ENCODE measurements around the gene FOXP2.

Gene FOXP2

DNA sequence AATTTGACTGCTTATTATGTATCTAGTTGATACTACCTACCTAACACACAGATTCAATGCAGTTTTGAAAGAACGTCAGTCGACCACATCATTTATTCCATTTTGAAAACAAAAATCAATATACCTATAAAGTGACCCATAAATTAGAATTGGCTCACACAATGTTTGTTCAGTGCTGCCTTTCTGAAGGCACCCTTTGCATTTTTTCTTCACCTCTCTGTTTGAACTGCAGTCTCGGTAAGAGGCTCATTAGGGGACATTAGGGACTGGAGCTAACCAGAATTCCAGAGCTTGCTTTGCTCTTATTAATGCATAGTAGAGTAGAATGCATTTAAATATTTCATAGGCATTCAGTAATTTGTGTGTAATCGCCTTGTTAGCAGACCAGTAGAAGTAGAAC is 234.1 kb downstream of the FOXP2 start:
- TF ChIP-seq, protein P1, sequence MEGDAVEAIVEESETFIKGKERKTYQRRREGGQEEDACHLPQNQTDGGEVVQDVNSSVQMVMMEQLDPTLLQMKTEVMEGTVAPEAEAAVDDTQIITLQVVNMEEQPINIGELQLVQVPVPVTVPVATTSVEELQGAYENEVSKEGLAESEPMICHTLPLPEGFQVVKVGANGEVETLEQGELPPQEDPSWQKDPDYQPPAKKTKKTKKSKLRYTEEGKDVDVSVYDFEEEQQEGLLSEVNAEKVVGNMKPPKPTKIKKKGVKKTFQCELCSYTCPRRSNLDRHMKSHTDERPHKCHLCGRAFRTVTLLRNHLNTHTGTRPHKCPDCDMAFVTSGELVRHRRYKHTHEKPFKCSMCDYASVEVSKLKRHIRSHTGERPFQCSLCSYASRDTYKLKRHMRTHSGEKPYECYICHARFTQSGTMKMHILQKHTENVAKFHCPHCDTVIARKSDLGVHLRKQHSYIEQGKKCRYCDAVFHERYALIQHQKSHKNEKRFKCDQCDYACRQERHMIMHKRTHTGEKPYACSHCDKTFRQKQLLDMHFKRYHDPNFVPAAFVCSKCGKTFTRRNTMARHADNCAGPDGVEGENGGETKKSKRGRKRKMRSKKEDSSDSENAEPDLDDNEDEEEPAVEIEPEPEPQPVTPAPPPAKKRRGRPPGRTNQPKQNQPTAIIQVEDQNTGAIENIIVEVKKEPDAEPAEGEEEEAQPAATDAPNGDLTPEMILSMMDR (IDR thresholded peaks at IDR 0.05; ENCODE audit: insufficient read depth, low read length, poor library complexity, severe bottlenecking) = no peak

DNA sequence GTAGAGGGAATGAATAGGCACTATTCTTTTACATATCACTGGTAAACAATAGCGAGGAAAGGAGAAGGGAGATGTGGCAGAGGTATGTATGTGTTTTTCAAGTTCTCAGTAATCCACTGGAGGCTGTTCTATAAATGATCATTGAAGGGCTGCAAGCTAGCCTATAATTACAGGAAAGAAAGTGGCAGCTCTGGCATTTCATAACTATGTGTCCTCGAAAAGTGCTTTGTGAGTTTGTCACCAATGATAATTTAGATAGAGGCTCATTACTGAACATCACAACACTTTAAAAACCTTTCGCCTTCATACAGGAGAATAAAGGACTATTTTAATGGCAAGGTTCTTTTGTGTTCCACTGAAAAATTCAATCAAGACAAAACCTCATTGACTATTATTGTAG is 235.1 kb downstream of the FOXP2 start:
- TF ChIP-seq, protein P1 (IDR thresholded peaks at IDR 0.05; ENCODE audit: insufficient read depth, low read length, poor library complexity, severe bottlenecking) = no peak
- no peaks in the 10 kb centered on the region for H3K36me3 ChIP-seq (ENCODE audit: control insufficient read depth, insufficient read depth, low read length)
- no peak for DNase-seq (ENCODE audit: extremely low read depth, insufficient read length)
- H3K27me3 ChIP-seq (replicated peaks; ENCODE audit: control insufficient read depth, insufficient read depth, low read length) = no peaks in the 10 kb centered on the region
- H3K4me3 ChIP-seq (replicated peaks; ENCODE audit: low read depth, low read length) = no peak overlapping the region

More for the DNA sequence above, 234.1 kb downstream of the FOXP2 start:
- Histone ChIP-seq H3K27me3 (replicated peaks; ENCODE audit: control insufficient read depth, insufficient read depth, low read length) (no peaks in the 10 kb centered on the region), H3K36me3 (ENCODE audit: control insufficient read depth, insufficient read depth, low read length) (no peaks in the 10 kb centered on the region), H3K4me3 (replicated peaks; ENCODE audit: low read depth, low read length) (no peak overlapping the region)
- no peak for DNase-seq (ENCODE audit: extremely low read depth, insufficient read length)

DNA sequence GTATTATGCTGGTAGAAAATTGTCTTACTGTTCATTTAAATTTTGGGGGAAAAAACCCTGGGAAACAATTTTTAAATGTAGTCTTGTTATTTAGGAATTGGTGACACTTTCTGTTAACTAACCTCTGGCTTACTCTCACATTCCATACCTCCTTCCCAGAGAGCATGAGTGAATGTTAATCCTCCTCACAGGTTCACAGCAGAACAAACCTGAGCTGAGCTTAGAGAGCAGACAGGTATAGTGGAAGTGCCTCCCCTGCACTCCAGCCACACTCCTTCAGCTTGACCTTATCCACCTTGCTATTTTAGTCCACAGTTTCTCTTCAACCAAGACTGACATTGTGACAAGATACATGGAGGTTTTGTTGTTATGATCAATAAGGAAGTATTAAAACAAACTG is 235.9 kb downstream of the FOXP2 start:
- TF ChIP-seq, protein P1 (IDR thresholded peaks at IDR 0.05; ENCODE audit: insufficient read depth, low read length, poor library complexity, severe bottlenecking) = no peak
- no peak for DNase-seq (ENCODE audit: extremely low read depth, insufficient read length)
- no peak overlapping the region for H3K4me3 ChIP-seq (replicated peaks; ENCODE audit: low read depth, low read length)
- no peaks in the 10 kb centered on the region for H3K27me3 ChIP-seq (replicated peaks; ENCODE audit: control insufficient read depth, insufficient read depth, low read length)
- no peaks in the 10 kb centered on the region for H3K36me3 ChIP-seq (ENCODE audit: control insufficient read depth, insufficient read depth, low read length)

DNA sequence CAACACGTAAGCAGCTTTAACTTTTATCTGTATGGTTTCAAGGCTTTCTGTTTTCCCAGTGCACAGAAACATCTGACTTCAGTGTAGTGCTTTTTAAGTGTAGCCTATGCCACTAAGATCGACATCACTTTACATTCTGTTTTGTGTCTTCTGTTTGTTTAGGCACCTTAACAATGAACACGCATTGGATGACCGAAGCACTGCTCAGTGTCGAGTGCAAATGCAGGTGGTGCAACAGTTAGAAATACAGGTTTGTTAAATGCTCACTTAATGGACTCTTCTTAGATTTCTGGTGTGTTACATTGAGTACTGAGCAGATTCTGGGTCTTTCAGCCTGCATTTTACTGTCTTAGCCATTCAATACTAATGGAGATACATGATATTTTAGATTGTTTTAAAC is 237.4 kb downstream of the FOXP2 start:
- H3K4me3 ChIP-seq (replicated peaks; ENCODE audit: low read depth, low read length) = no peak overlapping the region
- H3K27me3 ChIP-seq (replicated peaks; ENCODE audit: control insufficient read depth, insufficient read depth, low read length) = no peaks in the 10 kb centered on the region
- H3K36me3 ChIP-seq (ENCODE audit: control insufficient read depth, insufficient read depth, low read length) = no peaks in the 10 kb centered on the region
- no peak for DNase-seq (ENCODE audit: extremely low read depth, insufficient read length)
- TF ChIP-seq, protein P1 (IDR thresholded peaks at IDR 0.05; ENCODE audit: insufficient read depth, low read length, poor library complexity, severe bottlenecking) = no peak

DNA sequence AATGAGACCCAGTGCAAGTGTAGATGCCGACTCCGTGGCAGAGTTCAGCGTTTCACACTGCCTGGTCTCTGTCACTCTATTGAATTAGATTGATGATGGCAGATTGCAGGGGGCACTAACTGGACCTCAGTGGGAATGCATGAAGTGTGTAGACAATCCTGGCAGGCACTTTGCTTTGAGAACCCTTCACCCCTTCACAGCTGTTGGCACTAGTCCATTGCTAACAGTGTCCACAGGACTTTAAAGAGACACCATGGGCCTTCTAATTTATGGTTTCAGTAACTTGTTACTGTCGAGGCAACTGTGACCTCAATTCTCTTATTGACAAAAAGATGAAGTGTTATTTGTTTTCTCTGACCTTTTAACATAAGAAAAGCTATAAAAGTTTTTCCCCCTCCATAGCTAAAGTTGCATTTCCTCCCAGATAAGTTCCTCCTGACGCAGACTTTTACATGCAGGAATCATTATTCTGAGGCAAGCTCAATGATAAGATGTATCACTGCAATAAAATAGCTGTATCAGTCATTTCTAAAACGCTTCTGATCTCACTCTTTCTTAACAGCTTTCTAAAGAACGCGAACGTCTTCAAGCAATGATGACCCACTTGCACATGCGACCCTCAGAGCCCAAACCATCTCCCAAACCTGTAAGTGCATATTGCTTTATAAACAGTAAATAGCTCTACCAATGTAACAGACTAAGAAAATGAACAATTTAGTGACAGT is 238.9 kb downstream of the FOXP2 start:
- TF ChIP-seq, protein P1 (IDR thresholded peaks at IDR 0.05; ENCODE audit: insufficient read depth, low read length, poor library complexity, severe bottlenecking) = no peak
- DNase-seq (ENCODE audit: extremely low read depth, insufficient read length) = no peak
- H3K27me3 ChIP-seq (replicated peaks; ENCODE audit: control insufficient read depth, insufficient read depth, low read length) = no peaks in the 10 kb centered on the region
- no peak overlapping the region for H3K4me3 ChIP-seq (replicated peaks; ENCODE audit: low read depth, low read length)
- no peaks in the 10 kb centered on the region for H3K36me3 ChIP-seq (ENCODE audit: control insufficient read depth, insufficient read depth, low read length)

DNA sequence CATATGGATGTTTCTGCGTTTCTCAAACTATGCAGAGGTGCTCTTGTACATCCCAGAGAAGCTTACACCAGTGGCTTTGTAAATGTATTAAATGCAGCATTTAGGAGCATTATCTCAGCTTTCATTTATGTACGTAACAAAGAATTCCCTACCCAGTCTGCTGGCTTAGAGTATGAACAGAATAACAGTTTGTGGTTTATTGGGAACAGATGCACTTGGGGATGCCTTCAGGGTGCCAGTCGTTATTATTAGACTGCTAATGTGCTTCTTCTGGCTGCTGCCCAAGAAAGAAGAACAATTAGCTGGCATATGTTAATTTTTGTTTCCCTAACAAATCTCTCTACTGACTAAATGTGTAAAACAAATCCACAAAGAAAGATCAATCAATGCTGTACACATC is 241.9 kb downstream of the FOXP2 start:
- H3K36me3 ChIP-seq (ENCODE audit: control insufficient read depth, insufficient read depth, low read length) = no peaks in the 10 kb centered on the region
- TF ChIP-seq, protein P1 (IDR thresholded peaks at IDR 0.05; ENCODE audit: insufficient read depth, low read length, poor library complexity, severe bottlenecking) = no peak
- H3K27me3 ChIP-seq (replicated peaks; ENCODE audit: control insufficient read depth, insufficient read depth, low read length) = no peaks in the 10 kb centered on the region
- DNase-seq (ENCODE audit: extremely low read depth, insufficient read length) = no peak
- no peak overlapping the region for H3K4me3 ChIP-seq (replicated peaks; ENCODE audit: low read depth, low read length)

Measured in GM06990 (cell line).